ENCODE measurements around the gene CHST12. TPM values are rescaled to one million over a fixed set of nuclear protein-coding genes. Genes with fewer than 3 reads are reported as not detected.

Gene CHST12
- total and polyA plus RNA-seq, 2 donors (not counting 1 experiment from before 2014, with no cell fraction given), result 25.4 to 27.1 TPM

DNA sequence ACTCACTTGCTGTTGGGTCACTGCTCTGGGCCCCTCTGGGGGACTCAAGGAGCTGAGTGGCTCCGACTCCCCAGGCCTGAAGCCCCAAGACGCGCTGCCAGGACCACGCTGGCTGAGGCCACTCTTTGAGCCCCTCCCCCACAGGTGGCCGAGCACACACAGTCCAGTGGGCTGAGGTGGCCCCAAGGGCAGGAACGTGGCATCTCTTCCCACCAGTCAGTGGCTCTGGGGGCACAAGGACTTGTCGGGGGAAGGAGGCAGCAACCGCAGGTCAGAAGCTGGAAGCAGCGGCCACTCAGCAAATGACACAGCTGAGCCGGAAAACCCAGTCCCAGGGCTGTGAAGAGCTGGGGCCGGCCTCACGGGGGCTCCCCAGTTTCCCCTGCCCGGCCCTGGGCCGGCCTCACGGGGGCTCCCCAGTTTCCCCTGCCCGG lies 48.7 kb downstream of the CHST12 start:
- H3K27me3 Mint-ChIP-seq, result no peaks in the 10 kb centered on the region
- H3K79me2 ChIP-seq (ENCODE audit: control insufficient read depth, insufficient read depth, low read length), result no peaks in the 10 kb centered on the region
- no peak for TF ChIP-seq EZH2 (IDR thresholded peaks at IDR 0.05; ENCODE audit: borderline replicate concordance, insufficient read depth, low read depth, low read length, poor library complexity, severe bottlenecking)
- TF ChIP-seq, protein P1, sequence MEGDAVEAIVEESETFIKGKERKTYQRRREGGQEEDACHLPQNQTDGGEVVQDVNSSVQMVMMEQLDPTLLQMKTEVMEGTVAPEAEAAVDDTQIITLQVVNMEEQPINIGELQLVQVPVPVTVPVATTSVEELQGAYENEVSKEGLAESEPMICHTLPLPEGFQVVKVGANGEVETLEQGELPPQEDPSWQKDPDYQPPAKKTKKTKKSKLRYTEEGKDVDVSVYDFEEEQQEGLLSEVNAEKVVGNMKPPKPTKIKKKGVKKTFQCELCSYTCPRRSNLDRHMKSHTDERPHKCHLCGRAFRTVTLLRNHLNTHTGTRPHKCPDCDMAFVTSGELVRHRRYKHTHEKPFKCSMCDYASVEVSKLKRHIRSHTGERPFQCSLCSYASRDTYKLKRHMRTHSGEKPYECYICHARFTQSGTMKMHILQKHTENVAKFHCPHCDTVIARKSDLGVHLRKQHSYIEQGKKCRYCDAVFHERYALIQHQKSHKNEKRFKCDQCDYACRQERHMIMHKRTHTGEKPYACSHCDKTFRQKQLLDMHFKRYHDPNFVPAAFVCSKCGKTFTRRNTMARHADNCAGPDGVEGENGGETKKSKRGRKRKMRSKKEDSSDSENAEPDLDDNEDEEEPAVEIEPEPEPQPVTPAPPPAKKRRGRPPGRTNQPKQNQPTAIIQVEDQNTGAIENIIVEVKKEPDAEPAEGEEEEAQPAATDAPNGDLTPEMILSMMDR (IDR thresholded peaks at IDR 0.05), result no peak
- peak overlapping the region; percentile 65 for H3K9ac ChIP-seq (ENCODE audit: low read length)
- H3K4me1 ChIP-seq (ENCODE audit: control insufficient read depth in 2 of 2, insufficient read depth in 2 of 2, low read length in 2 of 2), result peaks cover 8 to 11% of the 10 kb centered on the region in 2 donors
- WGBS (ENCODE audit: insufficient coverage), result 14% methylated on average over 9 of the region's 16 CpGs
- DNase-seq, result peak; percentile 49
- H3K27ac Mint-ChIP-seq, result peak overlapping the region; percentile 26
- H3K27ac ChIP-seq (ENCODE audit: low read length in 2 of 2), result no peak overlapping the region
- ATAC-seq (ENCODE audit: low read depth), result peak; percentile 42
- H3K27me3 ChIP-seq (replicated peaks in 1 of 4; ENCODE audit: control extremely low read depth in 1 of 4, control insufficient read depth in 3 of 4, insufficient read depth in 4 of 4, low read length in 3 of 4), result no peaks in the 10 kb centered on the region
- peaks cover 0 to 9% (median 0%) of the 10 kb centered on the region in 3 donors for H3K9me3 ChIP-seq (ENCODE audit: control extremely low read depth in 1 of 3, control insufficient read depth in 2 of 3, insufficient read depth in 1 of 3, low read length in 2 of 3)
- no peaks in the 10 kb centered on the region for H3K36me3 ChIP-seq (replicated peaks in 1 of 2; ENCODE audit: control extremely low read depth in 1 of 2, control insufficient read depth in 1 of 2, extremely low read depth in 1 of 2, insufficient read depth in 2 of 2, low read length in 1 of 2)
- peak overlapping the region; percentile 80 for H3K4me3 Mint-ChIP-seq
- ChIA-PET POLR2A (interaction anchor here (0.7 to 1.8 kb wide), 7 partner anchors 16 to 193 kb away, joined by 3 to 16 read pairs (median 4); no protein-coding TSS in a partner anchor), CTCF (interaction anchor here (0.6 to 6.2 kb wide), 34 partner anchors 8 to 1447 kb away, joined by 3 to 104 read pairs (median 4); partner anchors contain the start of gene BRAT1)
- H2AFZ ChIP-seq (ENCODE audit: insufficient read depth, low read depth, low read length, poor library complexity, severe bottlenecking), result peak overlapping the region; percentile 68
- peaks cover 2% of the 10 kb centered on the region for H3K9me3 Mint-ChIP-seq (ENCODE audit: insufficient read depth)
- peak overlapping the region in 4 of 5 experiments; percentile 34 to 56 (median 50) for H3K4me3 ChIP-seq (ENCODE audit: control extremely low read depth in 1 of 5, extremely low read depth in 1 of 5, insufficient read depth in 1 of 5, low read depth in 2 of 5, low read length in 4 of 5)
- intact Hi-C loops (cut with micrococcal nuclease), result loop anchor here (5.0 to 10.0 kb wide), 2 partner anchors 390 to 703 kb away; partner anchors contain the start of gene GNA12
- H3K4me1 Mint-ChIP-seq, result peaks cover 10% of the 10 kb centered on the region
- no peaks in the 10 kb centered on the region for H4K20me1 ChIP-seq (ENCODE audit: control insufficient read depth, insufficient read depth, low read length, poor library complexity, severe bottlenecking)
- H3K4me2 ChIP-seq (replicated peaks; ENCODE audit: low read depth, low read length, poor library complexity, severe bottlenecking), result peak overlapping the region; percentile 89

DNA sequence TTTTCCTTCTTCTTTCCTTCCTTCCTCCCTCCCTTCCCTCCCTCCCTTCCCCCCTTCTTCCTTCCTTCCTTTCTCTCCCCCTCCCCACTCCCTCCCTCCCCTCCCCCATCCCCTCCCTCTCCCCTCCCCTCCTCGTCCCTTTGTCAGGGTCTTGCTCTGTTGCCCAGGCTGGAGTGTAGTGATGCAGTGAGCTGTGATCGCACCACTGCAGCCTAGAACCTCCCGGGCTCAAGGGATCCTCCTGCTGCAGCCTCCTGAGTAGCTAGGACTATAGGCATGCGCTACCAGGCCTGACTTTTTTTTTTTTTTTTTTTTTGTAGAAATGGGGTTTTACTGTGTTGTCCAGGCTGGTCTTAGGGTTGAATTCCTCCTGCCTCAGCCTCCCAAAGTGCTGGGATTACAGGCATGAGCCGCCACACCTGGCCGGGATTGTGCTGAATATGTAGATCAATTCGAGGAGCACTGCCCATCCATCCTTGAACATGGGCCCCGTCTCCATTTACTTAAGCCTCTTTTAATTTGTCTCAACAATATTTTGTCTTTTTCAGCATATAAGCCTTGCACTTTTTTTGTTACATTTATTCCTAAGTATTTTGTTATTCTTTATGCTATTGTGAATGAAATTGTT lies 49.3 kb downstream of the CHST12 start:
- Histone ChIP-seq H2AFZ (ENCODE audit: insufficient read depth, low read depth, low read length, poor library complexity, severe bottlenecking) (no peak overlapping the region), H4K20me1 (ENCODE audit: control insufficient read depth, insufficient read depth, low read length, poor library complexity, severe bottlenecking) (no peaks in the 10 kb centered on the region), H3K27me3 (replicated peaks in 1 of 4; ENCODE audit: control extremely low read depth in 1 of 4, control insufficient read depth in 3 of 4, insufficient read depth in 4 of 4, low read length in 3 of 4) (no peaks in the 10 kb centered on the region), H3K9ac (ENCODE audit: low read length) (no peak overlapping the region), H3K36me3 (replicated peaks in 1 of 2; ENCODE audit: control extremely low read depth in 1 of 2, control insufficient read depth in 1 of 2, extremely low read depth in 1 of 2, insufficient read depth in 2 of 2, low read length in 1 of 2) (no peaks in the 10 kb centered on the region), H3K79me2 (ENCODE audit: control insufficient read depth, insufficient read depth, low read length) (no peaks in the 10 kb centered on the region), H3K27ac (ENCODE audit: low read length in 2 of 2) (no peak overlapping the region), H3K4me3 (ENCODE audit: control extremely low read depth in 1 of 5, extremely low read depth in 1 of 5, insufficient read depth in 1 of 5, low read depth in 2 of 5, low read length in 4 of 5) (no peak overlapping the region), H3K4me2 (replicated peaks; ENCODE audit: low read depth, low read length, poor library complexity, severe bottlenecking) (no peak overlapping the region), H3K4me1 (ENCODE audit: control insufficient read depth in 2 of 2, insufficient read depth in 2 of 2, low read length in 2 of 2) (peaks cover 8 to 11% of the 10 kb centered on the region in 2 donors), H3K9me3 (ENCODE audit: control extremely low read depth in 1 of 3, control insufficient read depth in 2 of 3, insufficient read depth in 1 of 3, low read length in 2 of 3) (peaks cover 0 to 9% (median 0%) of the 10 kb centered on the region in 3 donors)
- POLR2A ChIA-PET, result interaction anchor here (0.7 to 1.3 kb wide), 6 partner anchors 17 to 192 kb away, joined by 3 to 16 read pairs (median 4); no protein-coding TSS in a partner anchor
- intact Hi-C loops (cut with micrococcal nuclease), result loop anchor here (5.0 to 10.0 kb wide), 2 partner anchors 390 to 702 kb away; partner anchors contain the start of gene GNA12
- peaks cover 2% of the 10 kb centered on the region for H3K9me3 Mint-ChIP-seq (ENCODE audit: insufficient read depth)
- H3K4me1 Mint-ChIP-seq, result peaks cover 10% of the 10 kb centered on the region
- no peak for TF ChIP-seq EZH2 (IDR thresholded peaks at IDR 0.05; ENCODE audit: borderline replicate concordance, insufficient read depth, low read depth, low read length, poor library complexity, severe bottlenecking)
- TF ChIP-seq, protein P1 (IDR thresholded peaks at IDR 0.05), result no peak
- DNase-seq (no peak), ATAC-seq (ENCODE audit: low read depth) (no peak)
- H3K4me3 Mint-ChIP-seq, result no peak overlapping the region
- CTCF ChIA-PET, result interaction anchor here (0.6 to 6.2 kb wide), 21 partner anchors 11 to 417 kb away, joined by 3 to 104 read pairs (median 4); partner anchors contain the start of gene BRAT1
- H3K27me3 Mint-ChIP-seq, result no peaks in the 10 kb centered on the region
- no peak overlapping the region for H3K27ac Mint-ChIP-seq
- WGBS (ENCODE audit: insufficient coverage), result 65% methylated on average over 4 of the region's 8 CpGs
